ENCODE results near the gene RXRB.

Gene RXRB

DNA sequence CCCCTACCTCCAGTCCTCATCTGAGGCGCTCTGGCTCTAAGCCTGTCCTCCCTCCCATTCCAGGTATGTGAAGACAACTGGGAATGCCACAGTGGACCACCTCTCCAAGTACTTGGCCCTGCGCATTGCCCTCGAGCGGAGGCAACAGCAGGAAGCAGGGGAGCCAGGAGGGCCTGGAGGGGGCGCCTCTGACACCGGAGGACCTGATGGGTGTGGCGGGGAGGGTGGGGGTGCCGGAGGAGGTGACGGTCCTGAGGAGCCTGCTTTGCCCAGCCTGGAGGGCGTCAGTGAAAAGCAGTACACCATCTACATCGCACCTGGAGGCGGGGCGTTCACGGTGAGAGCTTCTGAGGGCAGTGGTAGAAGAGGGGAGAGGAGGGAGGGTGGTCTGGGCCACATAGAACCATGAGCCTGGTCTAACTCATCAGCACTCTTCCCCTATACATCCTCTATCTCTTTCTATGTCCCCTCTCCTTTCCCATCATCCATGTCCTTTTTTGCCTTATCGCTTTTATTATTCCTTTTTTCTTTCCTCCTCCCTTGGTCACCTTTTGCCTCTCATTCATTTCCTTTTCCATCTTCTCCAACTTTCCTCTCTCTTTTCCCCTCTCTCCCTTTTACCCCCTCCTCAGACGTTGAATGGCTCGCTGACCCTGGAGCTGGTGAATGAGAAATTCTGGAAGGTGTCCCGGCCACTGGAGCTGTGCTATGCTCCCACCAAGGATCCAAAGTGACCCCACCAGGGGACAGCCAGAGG is 11.4 kb upstream of the RXRB start:
- no peak for DNase-seq (ENCODE audit: low spot score)

DNA sequence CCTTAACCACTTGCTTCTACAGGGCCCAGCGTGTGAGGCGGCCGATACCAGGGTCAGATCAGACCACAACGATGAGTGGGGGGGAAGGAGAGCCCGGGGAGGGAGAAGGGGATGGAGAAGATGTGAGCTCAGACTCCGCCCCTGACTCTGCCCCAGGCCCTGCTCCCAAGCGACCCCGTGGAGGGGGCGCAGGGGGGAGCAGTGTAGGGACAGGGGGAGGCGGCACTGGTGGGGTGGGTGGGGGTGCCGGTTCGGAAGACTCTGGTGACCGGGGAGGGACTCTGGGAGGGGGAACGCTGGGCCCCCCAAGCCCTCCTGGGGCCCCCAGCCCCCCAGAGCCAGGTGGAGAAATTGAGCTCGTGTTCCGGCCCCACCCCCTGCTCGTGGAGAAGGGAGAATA is 10.7 kb upstream of the RXRB start:
- DNase-seq (ENCODE audit: low spot score), result no peak

DNA sequence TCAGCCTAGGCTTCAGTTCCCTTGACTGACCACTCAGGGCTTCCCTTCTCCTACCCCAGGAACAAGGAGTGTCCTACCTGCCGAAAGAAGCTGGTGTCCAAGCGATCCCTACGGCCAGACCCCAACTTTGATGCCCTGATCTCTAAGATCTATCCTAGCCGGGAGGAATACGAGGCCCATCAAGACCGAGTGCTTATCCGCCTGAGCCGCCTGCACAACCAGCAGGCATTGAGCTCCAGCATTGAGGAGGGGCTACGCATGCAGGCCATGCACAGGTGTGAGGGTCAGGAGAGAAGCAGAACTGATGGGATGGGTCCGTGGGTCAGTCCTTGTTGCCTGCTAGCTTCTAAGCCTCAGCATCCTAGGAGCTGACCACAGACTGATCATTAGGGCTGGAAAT is 9.4 kb upstream of the RXRB start:
- no peak for DNase-seq (ENCODE audit: low spot score)

DNA sequence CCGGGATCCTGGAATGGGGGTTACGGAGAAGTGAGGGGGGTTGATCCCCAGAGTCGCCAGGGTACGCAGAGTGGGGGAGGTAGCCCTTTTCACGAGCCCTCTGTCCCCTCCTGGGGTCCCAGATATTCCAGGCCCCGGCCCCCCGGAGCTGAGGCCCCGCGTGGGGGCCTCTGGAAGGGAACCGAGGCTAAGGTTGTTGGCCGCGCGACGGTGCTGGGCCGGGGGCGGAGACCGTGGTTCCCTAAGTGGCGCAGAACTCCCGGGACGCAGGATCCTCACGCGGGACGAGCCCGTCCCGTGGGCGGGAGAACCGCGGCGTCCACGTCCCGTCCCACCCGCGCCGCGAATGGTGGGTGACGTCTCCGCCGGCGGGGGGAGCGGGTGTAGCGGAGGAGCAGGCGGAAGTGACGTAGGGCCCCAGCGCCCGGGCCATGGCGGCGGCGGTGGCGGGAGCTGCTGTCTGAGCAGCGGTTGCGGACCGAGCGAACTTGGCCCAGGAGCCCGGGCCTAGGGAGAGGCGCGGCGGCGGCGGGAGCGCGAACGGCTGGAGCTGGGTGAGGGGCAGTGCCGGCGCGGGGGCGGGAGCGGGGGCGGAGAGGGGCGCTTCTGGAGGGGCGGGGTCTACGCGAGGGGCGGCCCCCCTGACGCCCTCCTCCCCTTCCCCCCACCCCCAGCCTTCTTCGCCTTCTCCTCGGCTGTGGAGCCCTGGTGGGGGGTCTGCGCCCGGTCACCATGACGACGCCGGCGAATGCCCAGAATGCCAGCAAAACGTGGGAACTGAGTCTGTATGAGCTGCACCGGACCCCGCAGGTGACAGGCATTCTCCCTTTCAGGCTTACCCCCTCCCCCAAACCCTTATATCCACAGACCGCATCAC is 7.9 kb upstream of the RXRB start, which contains the start of gene RING1:
TSS of gene RING1 (plus strand) at position 410 of the 877 bp plus-strand sequence. CDS start at position 733, 323 bp downstream.
- peak; percentile 80 for DNase-seq (ENCODE audit: low spot score)

DNA sequence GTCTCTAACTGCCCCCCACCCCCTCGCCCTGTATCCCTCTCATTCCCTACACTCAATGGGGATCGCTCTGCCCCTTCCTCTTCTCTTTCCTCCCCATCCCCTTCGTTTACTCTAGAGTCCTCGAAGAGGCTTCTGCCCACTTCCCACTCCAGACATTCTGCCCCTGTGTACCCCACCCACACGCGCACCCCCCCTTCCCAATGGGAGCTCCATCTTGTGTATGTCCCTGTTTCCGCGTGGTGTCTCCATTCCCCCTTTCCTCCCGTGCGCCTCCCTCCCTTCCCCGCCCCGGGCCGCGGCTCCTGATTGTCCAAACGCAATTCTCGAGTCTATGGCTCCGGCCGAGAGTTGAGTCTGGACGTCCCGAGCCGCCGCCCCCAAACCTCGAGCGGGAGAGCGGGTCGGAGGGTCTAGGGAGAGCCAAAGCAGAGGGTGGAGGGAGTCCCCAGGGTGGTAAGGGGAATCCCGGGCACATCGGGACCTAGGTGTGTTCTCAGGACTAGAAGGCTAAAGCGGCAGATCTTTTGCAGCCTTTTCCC is 7.2 kb upstream of the RXRB start:
- peak; percentile 19 for DNase-seq (ENCODE audit: low spot score)

DNA sequence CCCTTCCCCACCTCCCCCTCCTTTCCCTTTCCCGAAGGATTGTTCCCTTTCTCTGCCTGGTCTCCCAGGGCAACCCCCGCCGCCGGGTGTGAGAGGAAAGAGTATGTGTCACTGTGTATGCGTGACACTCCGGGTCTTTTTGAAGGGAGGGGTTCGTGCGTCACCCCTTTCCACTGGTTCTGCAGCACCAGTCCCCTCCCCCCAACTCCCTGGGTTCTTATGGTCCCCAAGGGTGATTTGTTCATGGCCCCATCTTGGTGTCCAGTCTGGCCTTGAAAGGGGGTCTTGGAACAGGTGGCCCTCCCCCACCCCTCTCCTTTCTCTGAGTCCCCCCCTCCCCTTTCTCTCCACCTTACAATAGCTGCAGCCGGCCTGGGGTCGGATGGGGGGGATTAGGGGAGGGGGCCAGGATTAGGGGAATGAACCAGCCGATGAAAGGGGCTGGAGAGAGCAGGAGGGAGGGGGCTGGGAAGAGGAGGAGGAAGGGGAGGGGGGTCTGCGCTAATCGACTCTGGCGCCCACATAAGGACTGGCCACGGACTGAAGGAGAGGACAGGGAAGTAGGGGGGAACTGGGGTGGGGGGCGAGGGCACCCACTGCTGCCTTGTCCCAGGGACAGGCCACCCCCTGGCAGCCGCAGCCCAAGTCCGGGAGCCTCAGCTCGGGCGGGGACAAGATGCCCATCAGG is 6.5 kb upstream of the RXRB start:
- no peak for DNase-seq (ENCODE audit: low spot score)

DNA sequence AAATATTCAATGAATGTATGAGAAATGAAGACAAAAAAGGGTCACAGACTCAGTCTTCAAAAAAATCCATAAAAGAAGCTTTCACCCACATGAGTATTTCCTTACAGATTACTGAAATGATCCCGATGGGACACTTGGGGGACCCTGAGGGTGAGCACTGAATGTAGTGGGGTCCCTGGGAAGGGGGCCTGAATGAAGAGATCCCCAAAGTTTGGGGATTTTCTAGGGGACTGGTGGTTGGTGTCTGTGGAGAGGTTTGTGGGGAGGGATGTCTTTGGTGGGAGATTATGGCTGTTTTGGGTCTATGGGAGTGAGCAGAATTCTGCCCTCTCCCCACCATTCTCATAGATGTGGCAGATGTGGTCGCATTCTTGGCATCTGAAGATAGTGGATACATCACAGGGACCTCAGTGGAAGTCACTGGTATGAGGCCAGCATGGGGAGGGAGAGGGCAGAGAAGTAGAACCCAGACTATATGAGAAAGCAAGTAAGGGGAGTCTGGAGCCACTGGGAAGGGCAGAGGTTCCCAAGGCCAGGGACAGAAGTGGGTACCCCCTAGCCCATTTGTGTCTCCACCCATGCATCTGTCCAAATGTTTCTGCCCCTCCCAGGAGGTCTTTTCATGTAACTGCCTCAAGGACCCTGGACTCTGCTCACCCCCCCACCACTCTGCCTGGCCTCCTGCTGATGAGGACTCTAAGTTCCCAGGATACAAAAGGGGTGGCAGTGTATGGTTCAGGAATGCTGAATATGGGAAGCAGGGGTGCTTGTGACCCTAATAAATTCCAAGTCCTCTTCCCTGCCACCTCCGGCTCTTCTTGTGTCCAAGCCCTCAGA is 5.8 kb upstream of the RXRB start:
- DNase-seq (ENCODE audit: low spot score), result no peak

DNA sequence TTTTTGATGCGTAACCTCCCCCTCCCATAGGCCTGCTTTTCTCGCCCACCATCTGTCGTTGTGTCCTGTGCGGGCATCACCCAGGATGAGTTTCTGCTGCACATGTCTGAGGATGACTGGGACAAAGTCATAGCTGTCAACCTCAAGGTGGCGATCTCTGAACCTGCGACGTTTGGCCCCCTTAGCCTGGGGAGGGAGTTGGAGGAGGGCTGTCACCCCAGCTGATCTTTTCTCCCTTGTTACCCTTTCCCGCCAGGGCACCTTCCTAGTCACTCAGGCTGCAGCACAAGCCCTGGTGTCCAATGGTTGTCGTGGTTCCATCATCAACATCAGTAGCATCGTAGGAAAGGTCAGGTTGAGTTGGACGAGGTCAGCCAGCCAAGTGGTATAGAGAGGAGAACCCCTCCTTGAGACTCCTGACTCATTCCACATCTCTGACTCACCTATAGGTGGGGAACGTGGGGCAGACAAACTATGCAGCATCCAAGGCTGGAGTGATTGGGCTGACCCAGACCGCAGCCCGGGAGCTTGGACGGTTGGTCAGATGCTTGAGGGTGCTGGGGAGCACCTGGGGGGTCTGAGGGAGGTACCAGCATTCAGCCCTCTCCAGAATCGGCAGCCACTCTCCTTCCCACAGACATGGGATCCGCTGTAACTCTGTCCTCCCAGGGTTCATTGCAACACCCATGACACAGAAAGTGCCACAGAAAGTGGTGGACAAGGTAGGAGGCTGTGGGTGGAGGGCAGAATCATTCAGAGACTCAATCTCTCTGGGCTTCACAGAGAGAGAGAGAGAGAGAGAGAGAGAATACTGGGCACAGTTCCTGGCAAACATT is 4.9 kb upstream of the RXRB start:
- DNase-seq (ENCODE audit: low spot score), result peak; percentile 44

DNA sequence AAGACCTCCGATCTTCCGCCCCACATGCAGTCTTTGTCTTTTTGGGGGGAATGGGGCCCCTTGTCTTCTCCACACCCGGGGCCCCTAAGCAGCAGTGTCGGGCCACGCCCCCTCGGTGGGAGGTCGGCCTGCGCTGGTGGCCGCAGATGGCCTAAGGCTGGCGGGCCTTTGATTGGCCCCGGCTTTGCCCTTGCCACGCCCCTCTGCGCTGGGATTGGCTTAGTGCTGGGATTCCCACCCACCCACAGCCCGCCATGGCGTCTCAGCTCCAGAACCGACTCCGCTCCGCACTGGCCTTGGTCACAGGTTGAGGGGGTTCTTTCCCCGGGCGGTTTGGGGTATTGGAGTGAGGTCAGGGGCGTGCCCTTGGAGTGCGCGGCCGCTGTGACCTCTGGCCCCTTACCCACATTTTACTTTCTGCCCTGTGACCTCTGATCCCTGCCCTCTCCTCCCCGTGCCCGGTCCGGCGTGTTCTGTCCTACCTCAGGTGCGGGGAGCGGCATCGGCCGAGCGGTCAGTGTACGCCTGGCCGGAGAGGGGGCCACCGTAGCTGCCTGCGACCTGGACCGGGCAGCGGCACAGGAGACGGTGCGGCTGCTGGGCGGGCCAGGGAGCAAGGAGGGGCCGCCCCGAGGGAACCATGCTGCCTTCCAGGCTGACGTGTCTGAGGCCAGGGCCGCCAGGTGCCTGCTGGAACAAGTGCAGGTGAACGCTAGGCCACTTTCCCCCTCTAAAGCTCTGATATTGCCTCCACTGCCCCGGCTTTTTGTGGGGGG is 4.1 kb upstream of the RXRB start, which contains the start of gene HSD17B8:
TSS of gene HSD17B8 (plus strand) at position 241 of the 776 bp plus-strand sequence. CDS start at position 255, 14 bp downstream.
- DNase-seq (ENCODE audit: low spot score), result peak; percentile 75

DNA sequence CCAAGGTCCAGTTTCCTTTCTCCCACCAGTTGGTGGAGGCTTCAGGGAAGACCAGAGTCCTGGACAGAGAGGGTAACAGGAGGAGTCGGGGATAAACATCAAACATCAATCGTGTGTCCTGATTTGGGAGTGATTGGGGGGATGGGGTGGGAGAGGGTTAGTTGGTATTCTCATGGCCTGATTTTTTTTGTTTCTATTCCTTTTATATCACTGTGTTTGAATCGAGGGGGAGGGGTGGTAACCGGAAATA is 3.6 kb upstream of the RXRB start:
- no peak for DNase-seq (ENCODE audit: low spot score)

DNA sequence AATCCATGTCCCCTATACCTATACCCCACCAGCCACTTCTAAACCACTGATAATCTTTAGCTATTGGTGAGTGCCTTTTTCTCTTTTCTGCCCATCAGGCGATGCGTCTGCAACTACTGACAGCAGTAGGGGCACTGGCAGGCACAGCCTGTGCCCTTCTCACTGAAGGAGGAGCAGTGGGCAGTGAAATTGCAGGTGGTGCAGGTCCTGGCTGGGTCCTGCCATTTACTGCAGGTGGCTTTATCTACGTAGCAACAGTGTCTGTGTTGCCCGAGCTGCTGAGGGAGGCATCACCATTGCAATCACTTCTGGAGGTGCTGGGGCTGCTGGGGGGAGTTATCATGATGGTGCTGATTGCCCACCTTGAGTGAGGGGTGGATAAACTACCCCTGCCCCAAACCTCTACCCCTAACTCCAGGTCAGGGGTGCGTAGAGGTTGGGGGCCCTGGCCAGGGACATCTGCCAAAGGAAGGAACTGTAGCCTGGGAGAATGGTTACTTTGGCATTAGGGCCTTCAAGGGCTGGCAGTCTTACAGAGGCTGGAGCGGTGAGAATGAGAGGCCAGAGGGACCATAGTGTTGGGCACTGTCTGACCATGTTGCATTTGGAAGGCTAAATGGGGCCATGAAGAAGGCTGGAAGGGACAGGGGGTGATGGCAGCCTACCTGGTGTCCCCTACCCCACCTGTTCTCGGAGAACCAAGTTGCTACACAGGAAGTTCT is 3.1 kb upstream of the RXRB start:
- no peak for DNase-seq (ENCODE audit: low spot score)

DNA sequence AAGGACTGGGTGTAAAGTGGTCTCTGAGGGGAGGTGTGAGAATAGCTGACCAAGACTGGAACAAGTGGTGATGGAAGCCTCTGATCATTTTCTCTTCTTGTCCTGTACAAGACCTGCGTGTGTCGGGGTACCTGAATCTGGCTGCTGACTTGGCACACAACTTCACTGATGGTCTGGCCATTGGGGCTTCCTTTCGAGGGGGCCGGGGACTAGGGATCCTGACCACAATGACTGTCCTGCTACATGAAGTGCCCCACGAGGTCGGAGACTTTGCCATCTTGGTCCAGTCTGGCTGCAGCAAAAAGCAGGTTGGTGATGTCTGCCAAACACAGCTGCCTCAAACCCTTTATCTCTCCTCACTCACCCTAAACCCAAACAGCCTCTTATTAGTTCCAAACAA is 2.3 kb upstream of the RXRB start:
- no peak for DNase-seq (ENCODE audit: low spot score)

DNA sequence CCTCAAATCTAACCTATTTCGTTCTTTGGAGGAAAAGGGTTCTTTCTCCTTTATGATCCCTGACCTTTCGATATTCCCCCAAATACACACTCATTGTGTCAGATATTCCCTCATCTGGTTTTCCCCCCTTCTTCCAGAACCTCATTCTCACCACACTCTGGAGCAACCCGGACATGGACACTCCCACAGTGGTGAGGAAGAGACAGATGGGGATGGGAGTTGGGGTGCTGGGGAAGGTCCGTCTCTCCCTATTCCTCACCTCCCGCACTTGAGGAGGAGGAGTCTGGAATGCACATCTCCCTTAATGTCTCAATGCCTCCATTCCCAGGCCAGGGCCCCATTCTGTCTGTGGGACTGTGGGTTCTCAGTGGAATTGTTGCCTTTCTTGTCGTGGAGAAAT is 1.5 kb upstream of the RXRB start:
- no peak for DNase-seq (ENCODE audit: low spot score)

DNA sequence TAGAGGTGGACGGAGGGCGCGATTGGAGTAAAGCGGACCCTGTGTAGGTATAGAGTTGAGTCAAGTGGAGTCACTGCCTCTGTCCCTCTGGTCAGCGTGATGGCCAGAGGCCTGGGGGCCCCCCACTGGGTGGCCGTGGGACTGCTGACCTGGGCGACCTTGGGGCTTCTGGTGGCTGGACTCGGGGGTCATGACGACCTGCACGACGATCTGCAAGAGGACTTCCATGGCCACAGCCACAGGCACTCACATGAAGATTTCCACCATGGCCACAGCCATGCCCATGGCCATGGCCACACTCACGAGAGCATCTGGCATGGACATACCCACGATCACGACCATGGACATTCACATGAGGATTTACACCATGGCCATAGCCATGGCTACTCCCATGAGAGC is 681 bp upstream of the RXRB start:
- DNase-seq (ENCODE audit: low spot score), result no peak

DNA sequence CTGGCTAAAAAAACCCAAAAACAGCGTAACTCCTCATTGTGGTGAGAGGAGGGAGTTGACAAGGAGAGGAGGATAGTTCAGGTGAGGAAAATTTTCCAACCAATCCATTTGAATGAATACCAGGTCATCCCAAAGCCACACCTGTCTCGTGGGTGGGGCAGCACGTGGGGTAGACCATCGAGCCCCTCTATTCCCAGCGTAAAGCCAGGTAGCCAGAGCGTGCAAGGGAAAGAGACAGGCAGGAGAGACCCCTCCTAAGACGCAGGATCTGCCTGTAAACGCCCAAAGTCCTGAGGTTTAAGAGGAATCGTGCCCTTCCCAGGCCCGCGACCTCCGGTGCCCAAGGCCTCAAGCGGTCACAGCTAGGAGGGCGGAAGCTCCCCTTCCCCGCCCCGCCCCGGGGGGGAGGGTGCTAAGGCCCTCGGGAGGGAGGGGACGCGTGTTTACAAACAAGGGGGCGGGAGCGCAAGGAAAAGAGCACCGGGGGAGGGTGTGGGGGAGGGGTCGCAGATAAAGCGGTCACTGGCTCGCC is 712 bp downstream of the RXRB start:
- peak; percentile 82 for DNase-seq (ENCODE audit: low spot score)

DNA sequence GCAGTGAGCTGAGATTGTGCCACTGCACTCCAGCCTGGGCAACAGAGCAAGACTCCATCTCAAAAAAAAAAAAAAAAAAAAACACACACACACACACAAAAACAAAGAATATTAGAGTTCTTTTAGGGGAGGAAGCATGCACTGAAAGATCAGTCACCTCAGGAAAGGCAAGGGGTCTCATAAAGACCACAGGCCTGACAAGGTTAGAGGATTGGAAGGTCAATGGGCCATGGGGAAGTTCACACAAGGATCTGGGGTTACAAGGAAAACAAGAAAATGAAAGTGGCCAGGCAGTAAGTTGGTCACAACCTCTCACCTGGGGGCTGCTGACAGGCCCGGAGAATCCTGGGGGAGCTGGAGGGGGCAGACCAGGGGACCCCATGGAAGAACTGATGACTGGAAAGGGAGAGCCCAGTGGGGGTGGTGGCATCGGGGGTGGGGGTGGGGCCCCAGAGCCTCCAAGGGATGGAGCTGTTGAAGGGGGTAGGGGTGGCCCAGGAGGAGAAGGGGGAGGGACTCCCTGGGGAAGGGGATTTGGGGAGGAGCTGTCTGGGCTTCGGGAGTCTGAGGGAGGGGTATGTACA is 1.5 kb downstream of the RXRB start:
- DNase-seq (ENCODE audit: low spot score), result no peak

DNA sequence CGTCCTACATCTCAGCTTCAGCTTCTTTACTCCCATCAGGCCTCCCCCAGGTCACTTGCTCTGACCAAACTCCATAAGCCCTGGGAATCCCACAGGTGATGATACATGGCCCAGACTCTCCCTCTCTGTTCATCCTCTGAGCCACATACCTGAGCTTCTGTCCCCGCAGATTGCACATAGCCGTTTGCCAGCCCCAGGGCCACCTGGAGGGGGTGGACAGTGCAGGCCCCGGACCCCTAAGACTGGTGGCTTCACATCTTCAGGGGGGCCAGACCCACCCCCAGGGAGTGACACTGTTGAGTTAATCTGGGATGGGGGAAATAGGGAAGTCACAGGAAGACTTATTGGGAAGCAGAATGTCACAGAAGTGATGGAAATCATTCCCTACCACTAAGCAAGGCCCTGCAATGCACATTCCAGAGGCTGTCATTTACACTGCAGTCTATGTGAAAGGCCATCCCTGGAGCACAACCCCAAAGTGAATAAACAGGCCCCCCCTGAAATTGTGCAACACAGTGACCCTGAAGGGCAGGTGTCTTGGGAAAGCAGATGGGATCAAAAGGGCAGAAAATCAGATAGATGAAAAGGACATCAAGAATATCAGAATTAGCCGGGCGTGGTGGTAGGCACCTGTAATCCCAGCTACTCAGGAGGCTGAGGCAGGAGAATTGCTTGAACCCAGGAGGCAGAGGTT is 2.2 kb downstream of the RXRB start:
- no peak for DNase-seq (ENCODE audit: low spot score)

Measured in LoVo (cell line).